HG03469 (cell line): Measurements from ENCODE around the gene QSER1.

Experiments
- ATAC-seq: cut with Tn5 transposase; IDR thresholded peaks from one replicate; pipeline ENCODE4 v1.9.1; 2021; ENCODE audit warnings: mild to moderate bottlenecking, moderate library complexity, moderate number of reproducible peaks; ENCODE audit not compliant: unreplicated experiment

The QSER1 gene

DNA sequence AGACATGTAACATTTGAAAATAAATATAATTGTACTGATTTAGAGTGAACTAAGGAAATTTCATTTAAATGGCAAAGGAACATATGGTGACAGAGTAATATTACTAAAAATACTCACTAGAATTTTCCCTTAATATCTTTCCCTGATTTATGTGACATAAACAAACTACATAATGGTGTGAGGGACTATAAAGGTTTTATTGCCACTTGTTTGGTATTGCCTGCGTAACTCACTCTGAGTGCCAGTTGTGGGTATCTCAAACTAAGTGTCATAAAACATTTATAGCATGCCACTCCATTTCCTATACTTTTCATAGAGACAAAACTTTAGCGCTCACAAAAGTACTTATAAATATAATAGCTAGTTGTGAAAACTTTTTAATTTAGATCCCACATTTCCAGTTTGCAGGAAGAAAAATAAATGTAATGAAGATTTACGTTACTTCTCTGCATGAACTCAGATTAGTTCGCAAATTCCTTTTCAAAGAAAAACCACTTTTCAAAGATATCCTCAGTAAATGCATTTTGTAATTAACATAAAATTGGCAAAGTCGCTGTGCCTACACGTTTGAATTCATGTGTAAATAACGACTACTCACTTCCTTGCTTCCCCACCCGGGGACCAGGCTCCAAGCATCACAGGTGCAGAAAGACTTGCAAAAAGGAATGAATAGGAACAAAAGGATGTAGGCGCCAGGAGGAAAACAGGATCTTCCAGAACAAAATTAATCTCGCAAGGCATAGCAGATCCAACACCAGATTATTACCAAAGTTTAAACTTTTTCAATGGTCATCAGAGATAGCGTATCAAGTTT, 1.6 kb upstream of the QSER1 start:
- ATAC-seq, result no peak

DNA sequence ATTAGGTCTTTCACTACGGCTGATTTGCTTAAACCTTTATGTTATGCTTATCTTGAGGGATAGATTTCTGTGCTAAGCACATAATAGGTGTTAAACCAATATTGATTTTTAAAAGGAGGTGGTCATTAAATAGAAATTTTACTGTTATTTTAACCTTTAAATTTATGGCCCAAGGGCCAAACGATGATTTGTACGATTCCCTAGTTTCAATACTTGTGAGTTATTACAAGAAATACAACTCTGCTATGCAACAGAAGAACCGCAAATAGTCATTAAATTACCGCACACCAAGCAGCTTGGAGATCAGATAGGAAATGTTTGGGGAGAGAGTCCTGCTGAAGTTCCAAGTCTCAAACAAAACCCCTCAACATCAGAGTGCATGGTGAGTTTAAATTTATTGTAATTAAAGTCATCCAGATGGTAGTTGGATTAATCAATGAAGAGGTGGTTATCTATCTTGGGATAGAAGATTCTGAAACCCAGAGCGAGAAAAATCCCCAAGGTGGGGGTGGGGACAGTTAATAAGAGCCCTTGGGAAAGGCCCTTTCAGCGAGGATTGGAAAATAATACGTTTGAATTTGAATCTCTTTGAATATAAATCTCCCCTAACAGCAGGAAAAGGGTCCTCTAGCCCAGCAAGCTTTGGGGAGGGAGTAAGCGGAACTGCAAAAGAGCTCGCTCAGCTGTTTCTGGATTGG, 805 bp upstream of the QSER1 start:
- ATAC-seq, result no peak

DNA sequence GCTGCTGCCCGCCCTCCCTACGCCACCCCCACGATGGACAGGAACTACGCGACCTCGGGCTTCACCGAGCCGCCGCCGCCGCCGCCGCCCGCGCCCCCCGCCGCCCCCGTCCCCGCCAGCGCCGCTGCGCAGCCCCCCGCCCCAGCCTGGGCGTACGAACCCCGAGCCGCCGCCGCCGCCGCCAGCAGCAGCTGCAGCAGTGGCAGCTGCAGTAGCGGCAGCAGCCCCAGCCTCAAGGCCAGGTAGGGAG, 407 bp downstream of the QSER1 start:
- ATAC-seq, result no peak

- no peak for ATAC-seq
Measured at GRCh38 chr11:32893343-32894148, 935 bp downstream of the QSER1 start.

DNA sequence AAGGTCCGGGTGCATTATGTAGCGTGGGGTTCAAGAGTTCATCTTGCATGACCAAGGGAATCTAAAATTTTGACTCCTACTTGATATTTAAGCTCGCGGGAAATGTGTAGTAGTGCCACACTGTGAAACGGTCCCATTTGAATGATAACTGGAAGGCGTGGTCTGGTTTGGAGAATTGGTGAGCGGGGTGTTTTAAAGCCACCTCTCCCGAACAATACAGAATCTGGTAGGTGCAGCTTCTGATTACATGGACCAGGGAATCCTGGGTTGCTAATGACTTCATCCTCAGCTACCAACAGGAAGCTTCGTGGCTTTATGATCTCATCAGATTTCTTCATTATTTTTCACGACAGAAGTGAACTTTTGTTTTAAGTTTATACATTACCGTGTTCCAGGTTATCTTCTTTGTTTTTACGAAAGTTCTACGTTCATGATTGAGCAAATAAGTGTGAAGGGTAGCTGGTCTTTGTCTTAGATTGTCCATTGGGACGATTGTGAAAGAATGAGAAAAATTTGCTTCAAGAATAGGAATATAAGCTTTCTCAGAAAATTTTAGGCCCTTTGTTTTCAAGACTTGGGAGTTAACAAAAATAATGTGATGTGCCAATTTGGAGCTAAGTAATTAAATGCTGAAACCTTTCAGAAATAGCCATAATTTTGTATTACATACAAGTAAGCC, 1.7 kb downstream of the QSER1 start:
- ATAC-seq, result no peak

- ATAC-seq, result no peak
Measured at GRCh38 chr11:32894921-32895320, 2.3 kb downstream of the QSER1 start.

- no peak for ATAC-seq
Measured at GRCh38 chr11:32895471-32895870, 2.9 kb downstream of the QSER1 start.

GRCh38 chr11:32897103-32897502, 4.5 kb downstream of the QSER1 start:
- no peak for ATAC-seq

DNA sequence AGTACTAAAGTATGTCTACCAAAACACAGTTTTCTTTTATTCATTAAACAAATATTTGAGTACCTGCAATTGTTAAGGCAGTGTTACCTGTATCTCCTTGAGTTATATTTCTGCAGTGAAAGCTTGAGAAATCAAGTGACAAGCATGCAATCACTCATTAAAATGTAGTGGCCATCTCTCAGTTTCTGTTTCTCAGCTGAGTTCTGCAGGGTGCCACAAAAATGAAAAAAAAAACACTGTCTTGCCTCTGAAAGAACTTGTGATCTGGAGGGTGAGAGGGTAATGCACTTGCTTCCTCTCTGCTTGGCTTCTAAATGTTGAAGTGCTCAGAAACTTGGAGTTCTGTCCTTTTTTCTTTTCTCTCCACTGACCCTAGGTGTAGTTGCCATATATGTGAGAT, 6.8 kb downstream of the QSER1 start:
- ATAC-seq, result no peak

DNA sequence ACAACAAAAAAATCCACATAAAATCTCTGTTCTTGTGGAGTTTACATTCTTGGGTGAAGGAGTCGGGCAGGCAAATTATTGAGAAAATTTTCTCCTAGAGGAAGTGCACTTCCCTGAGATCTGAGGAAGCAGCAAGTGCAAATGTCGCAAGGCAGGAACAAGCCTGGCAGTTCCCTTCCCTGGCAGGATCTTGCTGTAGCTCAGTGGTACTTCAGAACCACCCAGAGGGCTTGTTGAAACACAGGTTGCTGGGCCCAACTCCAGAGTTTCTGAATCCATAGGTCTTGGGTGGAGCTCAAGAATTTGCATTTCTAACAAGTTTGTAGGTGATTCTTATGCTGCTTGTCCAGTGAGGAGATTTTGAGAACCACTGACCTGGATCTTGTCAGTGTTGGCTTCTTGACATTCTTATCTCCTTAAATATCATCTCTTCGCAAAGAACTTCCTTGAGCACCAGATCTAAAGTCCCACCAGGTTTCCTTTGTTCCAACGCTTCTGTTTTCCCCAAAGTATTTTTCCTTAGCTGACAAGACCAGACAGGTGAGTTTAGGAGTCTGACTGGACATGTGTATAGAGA, 9.6 kb downstream of the QSER1 start:
- no peak for ATAC-seq

DNA sequence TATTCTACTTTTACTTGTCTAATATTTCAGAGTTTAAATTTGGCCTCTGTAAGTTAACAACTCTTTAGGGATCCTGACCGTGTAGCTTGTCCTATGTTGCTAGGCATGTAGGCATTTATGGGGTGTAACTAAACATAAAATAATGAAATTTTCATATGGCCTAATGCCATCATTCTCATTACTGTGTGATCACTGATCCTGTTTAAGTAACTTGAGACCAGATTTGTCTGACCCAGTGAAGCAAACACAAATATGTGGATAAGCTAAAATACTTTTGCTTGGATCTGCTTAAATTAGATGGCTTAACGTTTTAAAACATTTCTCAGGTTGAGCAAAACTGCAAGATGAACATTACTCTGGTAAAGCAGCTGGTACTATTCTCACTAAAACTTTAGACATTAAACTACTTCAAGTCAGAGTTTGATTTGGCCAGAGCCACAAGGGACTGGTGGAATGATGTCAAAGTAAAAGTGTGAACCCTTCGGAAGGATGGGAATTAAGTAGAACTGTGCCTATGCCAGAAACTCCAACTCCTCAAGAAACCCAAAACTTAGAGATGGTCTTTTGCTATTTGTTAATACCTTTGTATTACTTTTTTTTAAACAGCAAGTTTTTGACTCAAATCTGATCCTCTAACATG, 12.5 kb downstream of the QSER1 start:
- no peak for ATAC-seq

DNA sequence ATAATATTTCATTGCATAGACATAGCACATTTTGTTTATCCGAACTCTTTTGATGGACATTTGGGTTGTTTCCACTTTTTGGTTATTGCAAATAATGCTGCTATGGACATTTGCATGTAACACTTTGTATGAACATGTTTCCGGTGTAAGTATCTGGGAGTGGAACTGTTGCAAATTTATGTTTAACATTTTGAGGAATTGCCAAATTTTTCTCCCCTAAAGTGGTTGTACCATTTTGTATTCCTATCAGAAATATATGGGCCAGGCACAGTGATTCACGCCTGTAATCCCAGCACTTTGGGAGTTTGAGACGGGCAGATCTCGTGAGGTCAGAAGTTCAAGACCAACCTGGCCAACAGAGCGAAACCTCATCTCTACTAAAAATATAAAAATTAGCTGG, 16.0 kb downstream of the QSER1 start:
- ATAC-seq, result no peak

GRCh38 chr11:32911413-32911812, 18.8 kb downstream of the QSER1 start:
- no peak for ATAC-seq

- no peak for ATAC-seq
Measured at GRCh38 chr11:32913445-32913844, 20.8 kb downstream of the QSER1 start.

GRCh38 chr11:32916361-32916760, 23.8 kb downstream of the QSER1 start:
- ATAC-seq, result no peak

- no peak for ATAC-seq
Measured at GRCh38 chr11:32916994-32917393, 24.4 kb downstream of the QSER1 start.

- ATAC-seq, result no peak
Measured at GRCh38 chr11:32918427-32918826, 25.8 kb downstream of the QSER1 start.

DNA sequence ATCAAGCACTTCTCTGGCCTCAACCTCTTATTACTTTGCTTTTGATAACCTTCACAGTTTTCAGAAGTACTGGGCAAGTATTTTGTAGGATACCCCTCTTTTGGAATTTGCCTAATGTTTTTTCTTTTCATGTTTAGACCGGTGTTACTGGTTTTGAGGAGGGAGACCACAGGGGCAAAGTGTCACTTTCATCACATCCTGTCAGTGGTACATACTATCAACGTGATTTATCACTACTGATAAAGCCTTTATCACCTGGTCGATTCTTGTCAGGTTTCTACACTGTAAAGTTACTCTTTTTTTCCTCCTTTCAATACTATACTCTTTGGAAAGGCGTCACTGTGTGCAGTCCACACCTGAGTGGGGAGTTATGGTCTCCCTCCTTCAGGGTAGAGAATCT, 26.7 kb downstream of the QSER1 start:
- ATAC-seq, result no peak

DNA sequence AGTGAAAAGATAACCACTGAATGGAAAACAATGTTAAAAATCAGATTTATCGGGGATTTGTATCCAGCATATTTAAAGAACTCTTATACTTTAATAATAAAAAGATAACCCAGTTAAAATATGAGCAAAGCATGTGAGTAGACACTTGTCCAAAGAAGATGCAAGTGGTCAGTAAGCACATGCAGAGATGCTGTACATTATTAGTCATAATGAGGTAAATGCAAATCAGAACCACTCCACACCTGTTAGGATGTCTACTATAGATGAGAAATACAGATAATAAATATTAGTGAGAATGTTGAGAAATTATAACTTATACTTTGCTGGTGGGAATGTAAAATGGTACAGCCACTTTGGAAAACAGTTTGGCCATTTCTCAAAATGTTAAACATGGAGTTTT, 28.0 kb downstream of the QSER1 start:
- no peak for ATAC-seq

GRCh38 chr11:32921204-32921603, 28.6 kb downstream of the QSER1 start:
- no peak for ATAC-seq

DNA sequence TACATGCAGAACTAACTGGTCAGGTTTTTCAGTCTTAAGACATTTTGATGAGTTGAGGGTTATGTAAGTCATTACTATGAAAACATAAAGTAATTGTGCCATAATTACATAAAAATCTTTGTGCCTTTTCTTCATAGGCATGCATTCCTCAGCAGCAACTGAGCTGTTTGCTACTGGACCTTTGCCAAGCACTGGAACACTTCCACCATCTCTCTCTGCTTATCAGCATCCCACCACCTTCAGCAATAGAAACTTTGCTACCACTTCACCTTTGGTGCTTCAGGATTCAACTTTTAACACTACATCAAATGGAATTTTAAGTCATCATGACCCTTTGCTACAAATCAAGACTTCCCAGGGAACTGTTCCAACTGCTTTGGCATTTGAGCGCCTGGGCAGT, 39.0 kb downstream of the QSER1 start:
- ATAC-seq, result no peak
